Hindlimb muscle (tissue), 1 donor: ENCODE results near the gene METTL27. TPM values are rescaled to one million over a fixed set of nuclear protein-coding genes. Genes with fewer than 3 reads are reported as not detected.
"Not testable (repeated sequence)": the region's sequence is repeated elsewhere in the genome, so short reads cannot be mapped to it uniquely, and the experiment has no call there.

Source experiments
- DNase-seq: peaks from one replicate; pipeline ENCODE4 v3.0.0-alpha.2; 2013
- polyA plus RNA-seq: library from polyadenylated mRNA; unstranded; fragments of 120-200 nt; gene quantifications from one replicate; pipeline ENCODE4 v1.2.1, GENCODE V29; 2013; ENCODE audit not compliant: insufficient read length

Gene METTL27
- polyA plus RNA-seq, 1 donor, result 1.5 TPM

GRCh38 chr7:73817121-73817520 lies 25.2 kb downstream of the METTL27 start:
- DNase-seq, result no peak

- DNase-seq, result no peak
These were observed 26.9 kb downstream of the METTL27 start for GRCh38 chr7:73815436-73815835.

GRCh38 chr7:73812996-73813395 lies 29.3 kb downstream of the METTL27 start:
- no peak for DNase-seq

GRCh38 chr7:73811760-73812168 lies 30.6 kb downstream of the METTL27 start:
- no peak for DNase-seq

GRCh38 chr7:73810998-73811360 lies 31.3 kb downstream of the METTL27 start:
- no peak for DNase-seq

- no peak for DNase-seq
These were observed 32.8 kb downstream of the METTL27 start for GRCh38 chr7:73809467-73809951.

- no peak for DNase-seq
These were observed 39.9 kb downstream of the METTL27 start for GRCh38 chr7:73802459-73802858.

GRCh38 chr7:73801577-73801976 lies 40.7 kb downstream of the METTL27 start:
- no peak for DNase-seq

- DNase-seq, result no peak
These were observed 42.8 kb downstream of the METTL27 start for GRCh38 chr7:73799282-73800141.

- not testable (repeated sequence) for DNase-seq
These were observed 45.1 kb downstream of the METTL27 start for GRCh38 chr7:73797176-73797575.

- not testable (repeated sequence) for DNase-seq
These were observed 45.7 kb downstream of the METTL27 start for GRCh38 chr7:73796656-73797055.

GRCh38 chr7:73795188-73795587 lies 47.1 kb downstream of the METTL27 start:
- not testable (repeated sequence) for DNase-seq

- DNase-seq, result not testable (repeated sequence)
These were observed 51.1 kb downstream of the METTL27 start for GRCh38 chr7:73791170-73791690.

- DNase-seq, result no peak
These were observed 53.3 kb downstream of the METTL27 start for GRCh38 chr7:73789051-73789450.

GRCh38 chr7:73787786-73788048 lies 54.6 kb downstream of the METTL27 start:
- DNase-seq, result not testable (repeated sequence)

- no peak for DNase-seq
These were observed 55.7 kb downstream of the METTL27 start for GRCh38 chr7:73786588-73786987.

Other genes with a start within 250 kb of the METTL27 start
- gene MLXIPL, start 218.0 kb downstream of the METTL27 start, polyA plus RNA-seq, result 1.7 TPM
- 3.1 TPM for gene VPS37D, start 174.7 kb downstream of the METTL27 start, polyA plus RNA-seq
- 7.8 TPM for gene DNAJC30, start 159.1 kb downstream of the METTL27 start, polyA plus RNA-seq
- 79.8 TPM for gene BUD23, start 158.9 kb downstream of the METTL27 start, polyA plus RNA-seq
- gene STX1A, start 122.8 kb downstream of the METTL27 start, polyA plus RNA-seq, result 18.2 TPM
- 12.4 TPM for gene ABHD11, start 103.7 kb downstream of the METTL27 start, polyA plus RNA-seq
- 0.40 TPM for gene CLDN3, start 72.2 kb downstream of the METTL27 start, polyA plus RNA-seq
- 0.97 TPM for gene CLDN4, start 11.5 kb downstream of the METTL27 start, polyA plus RNA-seq
- gene TMEM270, start 18.6 kb upstream of the METTL27 start, polyA plus RNA-seq, result not detected
- 87.1 TPM for gene ELN, start 185.7 kb upstream of the METTL27 start, polyA plus RNA-seq
- 14.6 TPM for gene LIMK1, start 241.3 kb upstream of the METTL27 start, polyA plus RNA-seq